Raji (cell line): ENCODE data around the gene ASH1L.

ENCODE experiments used
- POLR2A ChIP-seq: IDR thresholded peaks from 2 replicates; pipeline ENCODE4 v1.6.1; 2011; ENCODE audit warnings: low read depth, low read length, control low read depth; ENCODE audit not compliant: insufficient read depth

The ASH1L gene

GRCh38 chr1:155548706-155549105 lies 13.9 kb downstream of the ASH1L start:
- TF ChIP-seq POLR2A = no peak

GRCh38 chr1:155540000-155540874 lies 22.4 kb downstream of the ASH1L start:
- no peak for TF ChIP-seq POLR2A

GRCh38 chr1:155537193-155537592 lies 25.4 kb downstream of the ASH1L start:
- TF ChIP-seq POLR2A = no peak

DNA sequence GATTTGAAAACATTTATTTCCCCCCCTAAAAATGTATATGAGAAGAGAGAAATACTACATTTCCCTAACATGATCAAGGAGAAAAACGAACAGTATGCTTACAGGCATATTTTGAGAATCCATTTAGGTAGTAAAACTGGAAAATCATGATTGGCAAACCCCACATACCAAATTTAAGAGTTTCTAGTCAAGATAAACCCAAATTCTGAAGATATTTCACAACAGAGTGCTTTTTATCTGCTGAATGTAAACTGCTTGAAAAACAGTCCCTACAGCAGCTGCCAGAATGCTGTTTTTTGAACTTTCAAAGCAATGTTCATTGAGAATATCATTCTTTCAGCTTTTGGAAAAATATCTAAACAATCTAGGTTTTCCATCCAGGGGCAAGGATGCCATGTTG lies 31.0 kb downstream of the ASH1L start:
- no peak for TF ChIP-seq POLR2A

DNA sequence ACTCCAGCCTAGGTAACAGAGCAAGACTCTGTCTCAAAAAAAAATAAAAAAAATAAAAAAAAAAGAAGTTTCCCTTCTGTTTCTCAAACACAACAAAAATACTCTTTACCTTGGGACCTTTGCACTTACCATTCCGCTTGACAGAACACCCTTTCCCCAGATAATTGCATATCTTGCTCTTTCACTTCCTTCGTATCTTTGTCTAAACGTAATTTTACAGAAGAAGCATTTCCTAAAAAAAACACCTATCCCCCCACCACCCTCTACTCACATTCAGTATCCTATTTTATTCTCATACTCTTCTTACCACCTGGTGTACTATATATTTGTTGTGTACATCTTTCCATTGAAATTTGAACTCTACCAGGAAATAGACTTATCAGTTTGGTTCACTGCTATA lies 32.7 kb downstream of the ASH1L start:
- no peak for TF ChIP-seq POLR2A

GRCh38 chr1:155529109-155529508 lies 33.5 kb downstream of the ASH1L start:
- TF ChIP-seq POLR2A = no peak

DNA sequence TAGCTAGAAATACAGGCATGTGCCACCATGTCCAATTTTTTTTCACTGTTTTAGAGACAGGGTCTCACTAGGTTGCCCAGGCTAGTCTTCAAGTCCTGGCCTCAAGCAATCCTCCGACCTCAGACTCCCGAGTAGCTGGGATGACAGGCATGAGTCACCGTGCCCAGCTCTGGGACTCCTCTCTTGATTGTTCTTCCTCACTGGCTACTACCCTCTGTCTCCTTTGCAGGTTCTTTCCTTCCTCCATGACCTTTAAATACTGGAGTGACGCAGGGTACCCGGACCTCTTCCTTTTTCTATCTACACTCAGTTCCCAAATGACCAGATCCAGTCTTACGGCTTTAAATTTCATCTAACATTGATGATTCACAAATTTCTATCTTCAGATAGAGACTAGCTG lies 34.9 kb downstream of the ASH1L start:
- TF ChIP-seq POLR2A = no peak

- no peak for TF ChIP-seq POLR2A
Measured at GRCh38 chr1:155526356-155526755, 36.2 kb downstream of the ASH1L start.

DNA sequence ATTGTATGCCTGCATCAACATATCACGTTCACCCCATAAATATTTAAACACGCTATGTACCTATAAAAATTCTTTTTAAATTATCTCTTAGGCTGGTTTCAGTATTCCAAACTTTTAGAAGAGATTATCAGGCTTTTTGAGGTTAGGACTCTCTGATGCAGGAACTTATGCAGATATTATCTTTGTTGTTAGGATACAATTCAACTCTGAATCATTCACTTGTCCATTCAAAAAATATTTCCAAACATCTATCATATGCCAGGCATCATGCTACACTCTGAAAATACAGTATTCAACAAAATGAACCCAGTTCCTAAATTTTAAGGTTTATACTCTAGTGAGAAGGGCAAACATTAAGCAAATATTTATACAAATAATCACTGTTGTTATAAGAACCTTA lies 40.5 kb downstream of the ASH1L start:
- no peak for TF ChIP-seq POLR2A

DNA sequence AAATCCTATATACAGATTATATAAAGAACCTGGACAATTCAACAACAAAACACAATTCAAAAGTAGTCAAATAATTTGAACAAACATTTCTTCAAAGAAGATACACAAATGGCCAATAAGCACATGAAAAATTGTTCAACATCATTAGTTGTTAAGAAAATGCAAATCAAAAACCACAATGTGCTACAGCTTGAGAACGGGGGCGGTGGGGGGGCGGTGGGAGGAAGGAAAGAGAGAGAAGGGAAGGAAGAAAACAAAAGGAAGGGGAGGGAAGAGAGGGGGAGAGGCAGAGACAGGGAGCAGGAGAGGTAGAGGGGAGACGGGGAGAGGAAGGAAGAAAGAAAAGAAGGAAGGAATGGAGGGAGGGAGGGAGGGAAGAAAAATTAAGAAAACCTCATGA lies 44.1 kb downstream of the ASH1L start:
- TF ChIP-seq POLR2A = no peak

- TF ChIP-seq POLR2A = no peak
Measured at GRCh38 chr1:155514582-155515187, 47.9 kb downstream of the ASH1L start.

- no peak for TF ChIP-seq POLR2A
Measured at GRCh38 chr1:155513300-155513916, 49.2 kb downstream of the ASH1L start.

GRCh38 chr1:155509064-155509463 lies 53.5 kb downstream of the ASH1L start:
- TF ChIP-seq POLR2A = no peak

GRCh38 chr1:155507945-155508344 lies 54.7 kb downstream of the ASH1L start:
- TF ChIP-seq POLR2A = no peak

DNA sequence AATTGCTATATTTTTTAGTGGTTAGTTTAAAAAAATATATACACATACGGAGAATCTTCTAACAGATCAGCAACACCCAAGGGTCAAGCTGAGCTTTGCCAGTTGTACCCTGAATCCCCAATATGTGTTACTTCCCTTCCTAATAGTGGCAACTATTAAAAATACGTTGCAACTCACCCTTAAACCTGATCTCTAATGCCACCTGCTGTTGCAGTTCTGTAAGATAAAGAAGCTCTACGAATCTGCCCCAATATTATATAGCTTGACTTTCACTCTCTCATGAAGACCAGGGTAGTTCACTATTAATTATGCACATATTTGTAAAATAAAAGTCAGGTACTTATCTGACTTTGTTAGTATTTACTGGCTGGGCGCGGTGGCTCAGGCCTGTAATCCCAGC lies 58.4 kb downstream of the ASH1L start:
- no peak for TF ChIP-seq POLR2A
